PC-3 (cell line): Measurements from ENCODE around the gene IFI27L2.

Source experiments
- EZH2 ChIP-seq: fragments of 300-600 bp; sonication (generic); IDR thresholded peaks from one replicate; pipeline ENCODE4 v1.6.1; 2017; ENCODE audit warnings: antibody characterized with exemption, mild to moderate bottlenecking, low read length; ENCODE audit not compliant: unreplicated experiment
- TF ChIP-seq, protein P1 (sequence below): fragments of 300-600 bp; sonication (generic); conservative IDR thresholded peaks from 2 replicates; pipeline ENCODE4 v1.5.1; 2017; ENCODE audit warnings: antibody characterized with exemption, low read depth, mild to moderate bottlenecking, low read length

- TF ChIP-seq, protein P1, sequence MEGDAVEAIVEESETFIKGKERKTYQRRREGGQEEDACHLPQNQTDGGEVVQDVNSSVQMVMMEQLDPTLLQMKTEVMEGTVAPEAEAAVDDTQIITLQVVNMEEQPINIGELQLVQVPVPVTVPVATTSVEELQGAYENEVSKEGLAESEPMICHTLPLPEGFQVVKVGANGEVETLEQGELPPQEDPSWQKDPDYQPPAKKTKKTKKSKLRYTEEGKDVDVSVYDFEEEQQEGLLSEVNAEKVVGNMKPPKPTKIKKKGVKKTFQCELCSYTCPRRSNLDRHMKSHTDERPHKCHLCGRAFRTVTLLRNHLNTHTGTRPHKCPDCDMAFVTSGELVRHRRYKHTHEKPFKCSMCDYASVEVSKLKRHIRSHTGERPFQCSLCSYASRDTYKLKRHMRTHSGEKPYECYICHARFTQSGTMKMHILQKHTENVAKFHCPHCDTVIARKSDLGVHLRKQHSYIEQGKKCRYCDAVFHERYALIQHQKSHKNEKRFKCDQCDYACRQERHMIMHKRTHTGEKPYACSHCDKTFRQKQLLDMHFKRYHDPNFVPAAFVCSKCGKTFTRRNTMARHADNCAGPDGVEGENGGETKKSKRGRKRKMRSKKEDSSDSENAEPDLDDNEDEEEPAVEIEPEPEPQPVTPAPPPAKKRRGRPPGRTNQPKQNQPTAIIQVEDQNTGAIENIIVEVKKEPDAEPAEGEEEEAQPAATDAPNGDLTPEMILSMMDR, result no peak
- TF ChIP-seq EZH2, result no peak
Observed at GRCh38 chr14:94103554-94104150, 25.8 kb downstream of the IFI27L2 start.
